Activated naive CD8-positive, alpha-beta T cell (primary cell): ENCODE measurements around the gene GGNBP2.

Experiments used
- H3K27ac Mint-ChIP-seq: one replicate; pipeline ENCODE4 v1.8.0; 2021; ENCODE audit warnings: mixed read lengths
- H3K27me3 Mint-ChIP-seq: one replicate; pipeline ENCODE4 v1.8.0; 2021; ENCODE audit warnings: mixed read lengths
- H3K36me3 Mint-ChIP-seq: one replicate; pipeline ENCODE4 v1.8.0; 2021; ENCODE audit warnings: mixed read lengths
- H3K4me1 Mint-ChIP-seq: one replicate; pipeline ENCODE4 v1.8.0; 2021; ENCODE audit warnings: low read depth, mixed read lengths
- H3K4me3 Mint-ChIP-seq: one replicate; pipeline ENCODE4 v1.8.0; 2021; ENCODE audit warnings: mild to moderate bottlenecking, mixed read lengths
- H3K9me3 Mint-ChIP-seq: one replicate; pipeline ENCODE4 v1.8.0; 2021; ENCODE audit warnings: low read depth, mixed read lengths

Gene GGNBP2

GRCh38 chr17:36544307-36545076, at the start of gene GGNBP2:
Gene GGNBP2 (plus strand): TSS chr17:36544919. CDS start chr17:36545725, 806 bp downstream.
- peak within 1 kb of the TSS; percentile 97 for H3K27ac Mint-ChIP-seq
- H3K36me3 Mint-ChIP-seq: peaks cover 3% of the 10 kb centered on the region
- peaks cover 35% of the 10 kb centered on the region for H3K4me1 Mint-ChIP-seq
- H3K27me3 Mint-ChIP-seq: no peaks in the 10 kb centered on the region
- H3K9me3 Mint-ChIP-seq: no peaks in the 10 kb centered on the region
- H3K4me3 Mint-ChIP-seq: peak within 1 kb of the TSS; percentile 96

GRCh38 chr17:36495076-36495578, 49.6 kb upstream of the GGNBP2 start:
- H3K27ac Mint-ChIP-seq: no peak overlapping the region

GRCh38 chr17:36496018-36496789, 48.5 kb upstream of the GGNBP2 start:
- Mint-ChIP-seq H3K27me3 (no peaks in the 10 kb centered on the region), H3K9me3 (no peaks in the 10 kb centered on the region), H3K4me3 (no peak overlapping the region), H3K36me3 (peaks cover 2% of the 10 kb centered on the region), H3K27ac (peak overlapping the region; percentile 54), H3K4me1 (peaks cover 13% of the 10 kb centered on the region)

More at GRCh38 chr17:36495076-36495578, 49.6 kb upstream of the GGNBP2 start:
- Mint-ChIP-seq H3K27me3 (no peaks in the 10 kb centered on the region), H3K4me3 (no peak overlapping the region), H3K4me1 (peaks cover 19% of the 10 kb centered on the region), H3K36me3 (peaks cover 4% of the 10 kb centered on the region), H3K9me3 (no peaks in the 10 kb centered on the region)

GRCh38 chr17:36498155-36498554, 46.6 kb upstream of the GGNBP2 start:
- Mint-ChIP-seq H3K9me3 (no peaks in the 10 kb centered on the region), H3K4me1 (no peaks in the 10 kb centered on the region), H3K27me3 (no peaks in the 10 kb centered on the region), H3K36me3 (peaks cover 4% of the 10 kb centered on the region), H3K27ac (no peak overlapping the region), H3K4me3 (no peak overlapping the region)

GRCh38 chr17:36498560-36499300, 46.0 kb upstream of the GGNBP2 start:
- no peaks in the 10 kb centered on the region for H3K4me1 Mint-ChIP-seq

GRCh38 chr17:36500745-36501225, 43.9 kb upstream of the GGNBP2 start:
- Mint-ChIP-seq H3K4me1 (no peaks in the 10 kb centered on the region), H3K9me3 (no peaks in the 10 kb centered on the region), H3K27me3 (no peaks in the 10 kb centered on the region), H3K27ac (no peak overlapping the region), H3K36me3 (peaks cover 10% of the 10 kb centered on the region), H3K4me3 (no peak overlapping the region)

More at GRCh38 chr17:36498560-36499300, 46.0 kb upstream of the GGNBP2 start:
- no peaks in the 10 kb centered on the region for H3K27me3 Mint-ChIP-seq
- H3K27ac Mint-ChIP-seq: peak overlapping the region; percentile 34
- no peak overlapping the region for H3K4me3 Mint-ChIP-seq
- peaks cover 6% of the 10 kb centered on the region for H3K36me3 Mint-ChIP-seq
- H3K9me3 Mint-ChIP-seq: no peaks in the 10 kb centered on the region

- Mint-ChIP-seq H3K27me3 (no peaks in the 10 kb centered on the region), H3K4me1 (no peaks in the 10 kb centered on the region), H3K36me3 (peaks cover 12% of the 10 kb centered on the region), H3K9me3 (no peaks in the 10 kb centered on the region), H3K27ac (no peak overlapping the region), H3K4me3 (no peak overlapping the region)
Measured at GRCh38 chr17:36501351-36501750, 43.4 kb upstream of the GGNBP2 start.

GRCh38 chr17:36501963-36502362, 42.8 kb upstream of the GGNBP2 start:
- peak overlapping the region; percentile 64 for H3K27ac Mint-ChIP-seq
- no peaks in the 10 kb centered on the region for H3K9me3 Mint-ChIP-seq
- peaks cover 12% of the 10 kb centered on the region for H3K36me3 Mint-ChIP-seq
- H3K27me3 Mint-ChIP-seq: no peaks in the 10 kb centered on the region
- no peak overlapping the region for H3K4me3 Mint-ChIP-seq
- no peaks in the 10 kb centered on the region for H3K4me1 Mint-ChIP-seq

- Mint-ChIP-seq H3K9me3 (no peaks in the 10 kb centered on the region), H3K36me3 (peaks cover 12% of the 10 kb centered on the region), H3K27ac (no peak overlapping the region), H3K4me3 (no peak overlapping the region), H3K4me1 (no peaks in the 10 kb centered on the region), H3K27me3 (no peaks in the 10 kb centered on the region)
Measured at GRCh38 chr17:36503456-36504155, 41.1 kb upstream of the GGNBP2 start.

GRCh38 chr17:36504156-36504545, 40.6 kb upstream of the GGNBP2 start:
- Mint-ChIP-seq H3K4me3 (no peak overlapping the region), H3K4me1 (no peaks in the 10 kb centered on the region), H3K27me3 (no peaks in the 10 kb centered on the region), H3K9me3 (no peaks in the 10 kb centered on the region), H3K27ac (no peak overlapping the region), H3K36me3 (peaks cover 12% of the 10 kb centered on the region)

GRCh38 chr17:36505171-36505570, 39.5 kb upstream of the GGNBP2 start:
- H3K4me3 Mint-ChIP-seq: no peak overlapping the region
- no peak overlapping the region for H3K27ac Mint-ChIP-seq
- peaks cover 12% of the 10 kb centered on the region for H3K36me3 Mint-ChIP-seq
- no peaks in the 10 kb centered on the region for H3K27me3 Mint-ChIP-seq
- H3K9me3 Mint-ChIP-seq: no peaks in the 10 kb centered on the region
- H3K4me1 Mint-ChIP-seq: no peaks in the 10 kb centered on the region

GRCh38 chr17:36506249-36506826, 38.4 kb upstream of the GGNBP2 start:
- H3K4me3 Mint-ChIP-seq: no peak overlapping the region
- no peaks in the 10 kb centered on the region for H3K27me3 Mint-ChIP-seq
- H3K27ac Mint-ChIP-seq: no peak overlapping the region
- peaks cover 12% of the 10 kb centered on the region for H3K36me3 Mint-ChIP-seq
- H3K4me1 Mint-ChIP-seq: no peaks in the 10 kb centered on the region
- H3K9me3 Mint-ChIP-seq: no peaks in the 10 kb centered on the region

GRCh38 chr17:36506831-36507230, 37.9 kb upstream of the GGNBP2 start:
- Mint-ChIP-seq H3K27me3 (no peaks in the 10 kb centered on the region), H3K4me3 (no peak overlapping the region), H3K36me3 (peaks cover 12% of the 10 kb centered on the region), H3K9me3 (no peaks in the 10 kb centered on the region), H3K4me1 (no peaks in the 10 kb centered on the region), H3K27ac (no peak overlapping the region)

GRCh38 chr17:36507266-36507665, 37.5 kb upstream of the GGNBP2 start:
- Mint-ChIP-seq H3K36me3 (peaks cover 11% of the 10 kb centered on the region), H3K9me3 (no peaks in the 10 kb centered on the region), H3K4me1 (no peaks in the 10 kb centered on the region), H3K27me3 (no peaks in the 10 kb centered on the region), H3K27ac (no peak overlapping the region), H3K4me3 (no peak overlapping the region)
